ENCODE measurements around the gene CBFA2T2. TPM values are rescaled to one million over a fixed set of nuclear protein-coding genes. Genes with fewer than 3 reads are reported as not detected.
"Not testable (repeated sequence)": the region's sequence is repeated elsewhere in the genome, so short reads cannot be mapped to it uniquely, and the experiment has no call there.

CBFA2T2 gene
- total RNA-seq, 2 experiments from 2014 or later = 27.7 to 28.4 TPM

DNA sequence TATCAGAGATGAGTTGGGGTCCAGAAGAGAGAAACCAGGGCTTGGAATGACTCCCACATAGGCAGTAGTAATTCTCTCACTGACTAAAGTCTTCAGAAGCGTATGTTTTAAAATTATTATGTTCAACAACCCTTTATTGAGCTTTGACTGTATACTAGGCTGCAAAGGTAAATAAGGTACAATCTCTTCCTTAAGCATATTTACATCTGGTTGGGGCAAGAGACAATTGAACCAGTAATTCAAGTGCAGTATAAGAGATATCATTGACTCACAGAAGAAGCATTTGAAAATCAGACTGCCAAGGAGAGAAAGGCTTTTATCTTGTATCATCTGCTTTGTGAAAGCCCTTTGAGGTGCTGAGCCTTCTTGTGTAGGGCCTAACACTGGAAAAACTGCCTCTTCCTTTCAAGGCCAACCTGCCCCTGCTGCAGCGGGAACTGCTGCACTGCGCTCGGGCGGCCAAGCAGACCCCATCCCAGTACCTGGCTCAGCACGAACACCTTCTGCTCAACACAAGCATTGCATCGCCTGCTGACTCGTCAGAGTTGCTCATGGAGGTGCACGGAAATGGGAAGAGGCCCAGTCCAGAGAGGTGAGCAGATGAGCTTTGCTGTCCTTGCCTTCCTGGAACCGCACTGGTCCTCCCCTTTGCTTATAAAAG, 132.9 kb downstream of the CBFA2T2 start:
- no peak for DNase-seq
- peaks cover 18% of the 10 kb centered on the region for H3K36me3 Mint-ChIP-seq
- H3K4me3 Mint-ChIP-seq = no peak overlapping the region
- POLR2A ChIA-PET = no interaction called here
- H3K27me3 Mint-ChIP-seq = no peaks in the 10 kb centered on the region
- no peak overlapping the region for H3K27ac Mint-ChIP-seq
- ATAC-seq (ENCODE audit: low read depth) = no peak
- H3K4me1 Mint-ChIP-seq = peaks cover 4% of the 10 kb centered on the region
- H3K9me3 Mint-ChIP-seq = no peaks in the 10 kb centered on the region

DNA sequence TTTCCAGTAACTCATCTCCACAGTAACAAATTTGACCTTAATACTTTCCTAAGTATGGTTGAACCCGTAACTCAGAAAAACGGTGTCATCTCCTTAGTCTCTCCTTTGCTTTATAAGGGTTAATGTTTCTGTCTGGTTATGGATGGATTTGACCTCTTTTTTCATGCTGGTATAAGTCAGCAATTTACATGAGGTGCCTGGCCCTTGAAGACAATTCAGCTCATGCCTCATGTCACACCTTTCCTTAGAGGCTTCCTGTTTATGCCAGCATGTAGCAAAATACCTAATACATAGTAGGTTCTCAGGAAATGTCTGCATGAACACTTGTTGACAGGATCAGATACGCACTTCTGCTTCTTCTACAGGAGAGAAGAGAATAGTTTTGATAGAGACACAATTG, 134.5 kb downstream of the CBFA2T2 start:
- no peak for ATAC-seq (ENCODE audit: low read depth)
- H3K4me1 Mint-ChIP-seq = peaks cover 4% of the 10 kb centered on the region
- no peaks in the 10 kb centered on the region for H3K9me3 Mint-ChIP-seq
- peaks cover 17% of the 10 kb centered on the region for H3K36me3 Mint-ChIP-seq
- POLR2A ChIA-PET = no interaction called here
- no peak for DNase-seq
- no peak overlapping the region for H3K27ac Mint-ChIP-seq
- no peaks in the 10 kb centered on the region for H3K27me3 Mint-ChIP-seq
- H3K4me3 Mint-ChIP-seq = no peak overlapping the region

GRCh38 chr20:33626190-33626589, 136.3 kb downstream of the CBFA2T2 start:
- H3K9me3 Mint-ChIP-seq = no peaks in the 10 kb centered on the region
- peaks cover 20% of the 10 kb centered on the region for H3K36me3 Mint-ChIP-seq
- DNase-seq (no peak), ATAC-seq (ENCODE audit: low read depth) (no peak)
- no peaks in the 10 kb centered on the region for H3K27me3 Mint-ChIP-seq
- POLR2A ChIA-PET = interaction anchor here (0.6 kb wide), 1 partner anchor 10 kb away, joined by 5 read pairs; no protein-coding TSS in a partner anchor
- peaks cover 4% of the 10 kb centered on the region for H3K4me1 Mint-ChIP-seq
- H3K4me3 Mint-ChIP-seq = no peak overlapping the region
- H3K27ac Mint-ChIP-seq = no peak overlapping the region

GRCh38 chr20:33627577-33628216, 137.8 kb downstream of the CBFA2T2 start:
- ATAC-seq (ENCODE audit: low read depth) = no peak
- H3K4me1 Mint-ChIP-seq = peaks cover 4% of the 10 kb centered on the region
- H3K36me3 Mint-ChIP-seq = peaks cover 22% of the 10 kb centered on the region
- no peak for DNase-seq
- H3K27ac Mint-ChIP-seq = no peak overlapping the region
- POLR2A ChIA-PET = no interaction called here
- H3K27me3 Mint-ChIP-seq = no peaks in the 10 kb centered on the region
- no peak overlapping the region for H3K4me3 Mint-ChIP-seq
- no peaks in the 10 kb centered on the region for H3K9me3 Mint-ChIP-seq

DNA sequence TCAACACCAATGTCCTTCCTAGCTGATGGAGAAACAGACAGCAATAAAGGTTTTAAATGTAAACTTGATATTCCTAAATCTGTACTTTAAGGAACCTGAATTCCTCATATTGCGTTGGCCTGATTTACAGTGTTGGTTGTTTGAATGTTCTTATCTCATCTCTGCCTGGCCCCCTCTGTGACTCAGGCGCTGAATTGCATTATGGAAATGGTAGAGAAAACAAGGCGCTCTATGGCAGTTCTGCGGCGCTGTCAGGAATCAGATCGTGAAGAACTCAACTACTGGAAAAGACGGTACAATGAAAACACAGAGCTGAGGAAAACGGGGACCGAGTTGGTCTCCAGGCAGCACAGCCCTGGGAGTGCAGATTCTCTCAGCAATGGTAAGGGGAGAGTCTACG, 139.6 kb downstream of the CBFA2T2 start:
- Mint-ChIP-seq H3K27ac (no peak overlapping the region), H3K27me3 (no peaks in the 10 kb centered on the region), H3K9me3 (no peaks in the 10 kb centered on the region), H3K4me1 (peaks cover 4% of the 10 kb centered on the region), H3K36me3 (peaks cover 17% of the 10 kb centered on the region), H3K4me3 (no peak overlapping the region)
- POLR2A ChIA-PET = no interaction called here
- ATAC-seq (ENCODE audit: low read depth) (no peak), DNase-seq (no peak)

DNA sequence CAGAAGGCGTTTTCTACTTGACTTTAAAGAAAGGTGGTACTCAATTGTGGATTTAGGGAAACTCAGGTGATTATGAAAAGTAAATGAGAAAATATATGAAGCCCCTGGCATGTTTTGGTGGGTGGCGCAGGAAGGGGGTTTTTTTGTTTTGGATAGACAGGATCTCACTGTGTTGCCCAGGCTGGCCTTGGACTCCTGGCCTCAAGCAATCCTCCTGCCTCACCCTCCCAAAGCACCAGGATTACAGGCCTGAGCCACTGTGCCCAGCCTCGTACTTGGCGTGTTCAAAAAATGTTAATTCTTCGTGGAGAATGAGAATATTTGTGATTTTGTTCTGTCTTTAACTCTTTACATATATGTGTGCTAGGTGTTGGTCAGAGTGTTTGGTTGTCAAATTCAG, 140.1 kb downstream of the CBFA2T2 start:
- H3K9me3 Mint-ChIP-seq = no peaks in the 10 kb centered on the region
- POLR2A ChIA-PET = no interaction called here
- no peak overlapping the region for H3K27ac Mint-ChIP-seq
- H3K27me3 Mint-ChIP-seq = no peaks in the 10 kb centered on the region
- peaks cover 4% of the 10 kb centered on the region for H3K4me1 Mint-ChIP-seq
- ATAC-seq (ENCODE audit: low read depth) = no peak
- H3K4me3 Mint-ChIP-seq = no peak overlapping the region
- peaks cover 14% of the 10 kb centered on the region for H3K36me3 Mint-ChIP-seq
- DNase-seq = no peak

GRCh38 chr20:33630507-33630906, 140.6 kb downstream of the CBFA2T2 start:
- H3K9me3 Mint-ChIP-seq = no peaks in the 10 kb centered on the region
- H3K4me1 Mint-ChIP-seq = peaks cover 4% of the 10 kb centered on the region
- POLR2A ChIA-PET = no interaction called here
- ATAC-seq (ENCODE audit: low read depth) = no peak
- H3K27ac Mint-ChIP-seq = no peak overlapping the region
- H3K27me3 Mint-ChIP-seq = no peaks in the 10 kb centered on the region
- no peak for DNase-seq
- peaks cover 8% of the 10 kb centered on the region for H3K36me3 Mint-ChIP-seq
- no peak overlapping the region for H3K4me3 Mint-ChIP-seq

- ATAC-seq (ENCODE audit: low read depth); H3K4me1 Mint-ChIP-seq; H3K27me3 Mint-ChIP-seq; POLR2A ChIA-PET; H3K9me3 Mint-ChIP-seq; H3K36me3 Mint-ChIP-seq; DNase-seq; H3K4me3 Mint-ChIP-seq; H3K27ac Mint-ChIP-seq: not testable (repeated sequence)
These were observed 142.0 kb downstream of the CBFA2T2 start for GRCh38 chr20:33631910-33632309.

DNA sequence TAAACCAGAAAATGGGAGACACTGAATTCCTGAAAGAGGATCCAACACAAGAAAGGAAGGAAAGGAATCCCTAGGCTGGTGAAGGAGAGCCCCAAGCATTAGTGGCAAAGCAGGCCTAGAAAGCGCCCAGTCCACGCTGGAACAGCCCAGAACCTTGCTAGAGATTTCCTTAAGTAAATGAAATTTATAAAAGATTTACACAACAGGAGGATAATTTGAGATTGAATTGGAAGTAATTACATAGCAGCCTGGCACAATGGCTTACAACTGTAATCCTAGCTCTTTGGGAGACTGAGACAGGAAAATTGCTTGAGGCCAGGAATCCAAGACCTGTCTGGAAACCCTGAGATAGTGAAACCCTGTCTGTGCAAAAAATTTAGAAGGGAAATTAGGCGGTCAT, 145.4 kb downstream of the CBFA2T2 start:
- H3K4me3 Mint-ChIP-seq = no peak overlapping the region
- peaks cover 10% of the 10 kb centered on the region for H3K36me3 Mint-ChIP-seq
- DNase-seq = no peak
- peaks cover 4% of the 10 kb centered on the region for H3K4me1 Mint-ChIP-seq
- ATAC-seq (ENCODE audit: low read depth) = no peak
- no peak overlapping the region for H3K27ac Mint-ChIP-seq
- no peaks in the 10 kb centered on the region for H3K27me3 Mint-ChIP-seq
- H3K9me3 Mint-ChIP-seq = no peaks in the 10 kb centered on the region
- POLR2A ChIA-PET = interaction anchor here (0.7 kb wide), 1 partner anchor 9 kb away, joined by 5 read pairs; no protein-coding TSS in a partner anchor

GRCh38 chr20:33636776-33637175, 146.9 kb downstream of the CBFA2T2 start:
- Mint-ChIP-seq H3K27ac (no peak overlapping the region), H3K27me3 (no peaks in the 10 kb centered on the region), H3K36me3 (peaks cover 10% of the 10 kb centered on the region), H3K4me1 (peaks cover 4% of the 10 kb centered on the region), H3K9me3 (no peaks in the 10 kb centered on the region), H3K4me3 (no peak overlapping the region)
- ATAC-seq (ENCODE audit: low read depth) (no peak), DNase-seq (no peak)
- POLR2A ChIA-PET = no interaction called here

GRCh38 chr20:33640287-33640686, 150.4 kb downstream of the CBFA2T2 start:
- H3K36me3 Mint-ChIP-seq = peaks cover 10% of the 10 kb centered on the region
- DNase-seq (no peak), ATAC-seq (ENCODE audit: low read depth) (no peak)
- H3K27me3 Mint-ChIP-seq = no peaks in the 10 kb centered on the region
- POLR2A ChIA-PET = no interaction called here
- H3K9me3 Mint-ChIP-seq = no peaks in the 10 kb centered on the region
- H3K4me3 Mint-ChIP-seq = no peak overlapping the region
- H3K27ac Mint-ChIP-seq = no peak overlapping the region
- no peaks in the 10 kb centered on the region for H3K4me1 Mint-ChIP-seq

DNA sequence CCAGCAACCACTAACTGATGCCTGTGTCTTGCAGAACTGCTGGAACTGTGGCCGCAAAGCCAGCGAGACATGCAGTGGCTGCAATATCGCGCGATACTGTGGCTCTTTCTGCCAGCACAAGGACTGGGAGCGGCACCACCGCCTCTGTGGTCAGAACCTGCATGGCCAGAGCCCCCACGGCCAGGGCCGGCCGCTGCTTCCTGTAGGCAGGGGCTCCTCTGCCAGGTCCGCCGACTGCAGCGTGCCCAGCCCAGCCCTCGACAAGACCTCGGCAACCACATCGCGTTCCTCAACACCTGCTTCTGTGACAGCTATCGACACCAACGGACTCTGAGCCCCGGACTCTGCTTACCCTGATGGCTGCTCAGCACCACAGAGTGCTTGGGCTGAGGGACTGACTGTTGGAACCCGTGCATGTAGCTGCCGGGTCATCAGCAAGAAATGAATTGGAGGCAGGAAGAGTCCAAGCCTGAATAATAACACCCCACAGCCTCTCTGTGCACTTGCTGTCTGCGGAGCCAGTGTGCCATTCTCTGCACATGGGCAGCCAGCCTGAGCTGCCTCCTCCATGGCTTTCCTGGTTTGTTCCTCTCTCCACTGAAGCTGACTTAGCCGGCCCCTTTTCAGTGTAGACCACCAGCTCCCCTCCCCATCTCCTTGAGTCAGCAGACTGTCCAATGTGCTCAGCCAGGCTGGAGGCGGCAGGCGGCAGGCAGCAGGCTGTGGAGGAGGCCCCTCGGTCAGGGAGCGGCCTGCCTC, 154.6 kb downstream of the CBFA2T2 start:
- Mint-ChIP-seq H3K36me3 (peaks cover 12% of the 10 kb centered on the region), H3K27me3 (no peaks in the 10 kb centered on the region), H3K4me3 (no peak overlapping the region), H3K9me3 (no peaks in the 10 kb centered on the region), H3K4me1 (peaks cover 8% of the 10 kb centered on the region), H3K27ac (no peak overlapping the region)
- POLR2A ChIA-PET = no interaction called here
- no peak for DNase-seq
- ATAC-seq (ENCODE audit: low read depth) = no peak

DNA sequence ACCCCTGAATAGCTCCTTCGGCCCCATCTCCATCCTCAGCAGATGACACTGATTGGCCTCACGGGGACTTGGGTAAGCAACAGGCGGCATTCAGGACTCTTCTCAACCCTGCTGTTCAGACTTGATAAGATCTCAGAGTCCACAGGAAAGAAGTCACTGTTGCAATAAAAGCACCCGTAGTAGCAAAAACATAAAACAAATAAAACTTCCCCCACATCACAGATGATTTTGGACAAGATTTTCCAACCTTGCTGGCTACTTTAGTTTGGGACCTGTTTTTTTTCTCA, 155.1 kb downstream of the CBFA2T2 start:
- no peak overlapping the region for H3K27ac Mint-ChIP-seq
- no peaks in the 10 kb centered on the region for H3K9me3 Mint-ChIP-seq
- no peak overlapping the region for H3K4me3 Mint-ChIP-seq
- H3K36me3 Mint-ChIP-seq = peaks cover 12% of the 10 kb centered on the region
- DNase-seq (no peak), ATAC-seq (ENCODE audit: low read depth) (no peak)
- POLR2A ChIA-PET = no interaction called here
- H3K27me3 Mint-ChIP-seq = no peaks in the 10 kb centered on the region
- H3K4me1 Mint-ChIP-seq = peaks cover 8% of the 10 kb centered on the region

DNA sequence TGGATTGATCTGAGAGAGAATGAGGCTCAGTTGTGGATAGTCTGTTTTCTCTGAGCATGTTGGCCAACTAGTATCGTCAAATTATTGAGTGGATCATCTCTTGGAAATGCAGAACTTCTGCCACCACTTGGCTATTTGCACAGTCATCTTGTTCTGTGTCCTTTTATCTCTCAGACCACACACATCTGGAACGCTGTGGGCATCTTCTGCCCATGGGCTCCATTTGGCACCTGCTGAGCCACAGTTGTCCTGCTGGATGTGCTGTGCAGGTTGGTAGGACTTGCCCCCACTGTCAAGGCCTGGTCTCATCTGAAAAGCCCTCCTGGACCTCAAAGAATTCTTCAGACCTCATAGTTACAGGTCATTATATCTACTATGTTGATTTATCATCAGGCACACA, 155.5 kb downstream of the CBFA2T2 start:
- DNase-seq (no peak), ATAC-seq (ENCODE audit: low read depth) (no peak)
- Mint-ChIP-seq H3K9me3 (no peaks in the 10 kb centered on the region), H3K4me3 (no peak overlapping the region), H3K27ac (no peak overlapping the region), H3K4me1 (peaks cover 8% of the 10 kb centered on the region), H3K36me3 (peaks cover 12% of the 10 kb centered on the region), H3K27me3 (no peaks in the 10 kb centered on the region)
- POLR2A ChIA-PET = no interaction called here
